HepG2 (cell line): ENCODE measurements around the gene AGAP1. TPM values are rescaled to one million over a fixed set of nuclear protein-coding genes. Genes with fewer than 3 reads are reported as not detected.

Experiments used
- ATAC-seq: fragments of 200-7000 bp; cut with Tn5 transposase; 3 replicates; pipeline ENCODE4 v1.9.1; 2020; ENCODE audit warnings: mild to moderate bottlenecking, moderate library complexity
- BruUV-seq: library from RNA; stranded (reverse); fragments of 400-500 nt; replicated peaks from 2 replicates; lab custom pipeline; 2021; lab: Mats Ljungman, UMichigan
- CTCF ChIA-PET: fragments of 300-600 bp; formaldehyde crosslinking; extraction: SDS; loops from one replicate; lab custom pipeline; 2021; ENCODE audit warnings: low total read pairs, inconsistent platforms, low intra/inter-chr PET ratio; lab: Yijun Ruan, JAX
- POLR2A ChIA-PET: fragments of 350-600 bp; sonication (Branson Sonifier 250); formaldehyde crosslinking; loops from one replicate; lab custom pipeline; 2020; ENCODE audit warnings: antibody characterized with exemption, inconsistent platforms; lab: Yijun Ruan, JAX
- DNase-seq: peaks from one replicate; pipeline ENCODE4 v3.0.0-alpha.2; 2015; ENCODE audit warnings: low spot score
- FAIRE-seq: peaks from 3 replicates; lab custom pipeline; 2011; peaks lifted over from hg19 to GRCh38; lab: Jason Lieb, UNC
- H2AFZ ChIP-seq: one replicate; pipeline ENCODE4 v1.6.1; 2011; ENCODE audit warnings: low read length, inconsistent platforms
- H3K27ac ChIP-seq: fragments of 300-600 bp; 3 replicates; pipeline ENCODE4 v1.8.0; 2011; ENCODE audit warnings: mixed run types, mild to moderate bottlenecking, mixed read lengths, low read length, inconsistent platforms; ENCODE audit not compliant: insufficient read depth; ENCODE audit errors: extremely low read length
- H3K27me3 ChIP-seq, 2 experiments: fragments of 200-600 bp in 1 of 2; 2 replicates in 1 of 2; 3 replicates in 1 of 2; pipeline versions ENCODE4 v1.6.0 to v1.8.0; 2011; ENCODE audit warnings: low read length in 2 of 2, mild to moderate bottlenecking in 2 of 2, moderate library complexity in 2 of 2, inconsistent platforms in 1 of 2; ENCODE audit not compliant: insufficient read depth in 2 of 2, control insufficient read depth in 1 of 2
- H3K36me3 ChIP-seq, 2 experiments: fragments of 200-600 bp in 1 of 2; replicated peaks in 1 of 2; 2 replicates in 1 of 2; 3 replicates in 1 of 2; pipeline versions ENCODE4 v1.5.1 to v1.8.0; 2011; ENCODE audit warnings: low read length in 2 of 2, inconsistent platforms in 1 of 2; ENCODE audit not compliant: insufficient read depth in 2 of 2, control insufficient read depth in 1 of 2
- H3K4me1 ChIP-seq: 2 replicates; pipeline ENCODE4 v1.5.1; 2012; ENCODE audit warnings: low read length, inconsistent platforms; ENCODE audit not compliant: insufficient read depth
- H3K4me2 ChIP-seq: 2 replicates; pipeline ENCODE4 v1.6.0; 2011; ENCODE audit warnings: low read depth, low read length, inconsistent platforms
- H3K4me3 ChIP-seq, 3 experiments: fragments of 200-600 bp in 1 of 3; sonication (generic), shearing (Covaris generic) in 1 of 3; replicated peaks in 1 of 3; 2 replicates each; pipeline ENCODE4 v1.5.1; 2011 to 2016; ENCODE audit warnings: low read length in 3 of 3, inconsistent platforms in 2 of 3, low read depth in 2 of 3, mild to moderate bottlenecking in 2 of 3, control low read depth in 1 of 3, mixed read lengths in 1 of 3; ENCODE audit not compliant: insufficient read depth in 1 of 3
- H3K79me2 ChIP-seq: one replicate; pipeline ENCODE4 v1.6.1; 2011; ENCODE audit warnings: low read length, inconsistent platforms; ENCODE audit not compliant: insufficient read depth
- H3K9ac ChIP-seq: 2 replicates; pipeline ENCODE4 v1.6.0; 2011; ENCODE audit warnings: mild to moderate bottlenecking, low read depth, low read length, inconsistent platforms; ENCODE audit not compliant: insufficient read depth
- H3K9me3 ChIP-seq: 2 replicates; pipeline ENCODE4 v1.5.1; 2012; ENCODE audit warnings: mild to moderate bottlenecking, low read length
- H4K20me1 ChIP-seq: 2 replicates; pipeline ENCODE4 v1.6.0; 2011; ENCODE audit warnings: inconsistent platforms, mild to moderate bottlenecking, low read length, moderate library complexity; ENCODE audit not compliant: insufficient read depth
- ARHGAP35 ChIP-seq: sonication (generic); formaldehyde crosslinking; IDR thresholded peaks from 2 replicates; pipeline ENCODE4 v1.9.0; 2022; ENCODE audit warnings: mild to moderate bottlenecking, inconsistent platforms, moderate library complexity, missing genetic modification reagents, borderline replicate concordance
- ATF1 ChIP-seq: IDR thresholded peaks from 2 replicates; pipeline ENCODE4 v1.6.1; 2016; ENCODE audit warnings: mild to moderate bottlenecking, control low read depth
- CCDC6 ChIP-seq: sonication (generic); formaldehyde crosslinking; IDR thresholded peaks from 2 replicates; pipeline ENCODE4 v1.8.1; 2022; ENCODE audit warnings: mild to moderate bottlenecking, missing genetic modification reagents, moderate library complexity
- IRF1 ChIP-seq: sonication (generic); formaldehyde crosslinking; IDR thresholded peaks from 2 replicates; pipeline ENCODE4 v1.4.0; 2020; ENCODE audit warnings: low read depth, mild to moderate bottlenecking, missing genetic modification reagents
- NCOA2 ChIP-seq: sonication (generic); formaldehyde crosslinking; IDR thresholded peaks from 2 replicates; pipeline ENCODE4 v1.8.0; 2022; ENCODE audit warnings: inconsistent platforms
- PHB2 ChIP-seq: fragments of 450-650 bp; IDR thresholded peaks from 2 replicates; pipeline ENCODE4 v1.6.1; 2018; ENCODE audit not compliant: partially characterized antibody
- RNF219 ChIP-seq: sonication (generic); formaldehyde crosslinking; IDR thresholded peaks from 2 replicates; pipeline ENCODE4 v1.5.0; 2020; ENCODE audit warnings: mild to moderate bottlenecking, missing genetic modification reagents
- RXRA ChIP-seq: sonication (generic); formaldehyde crosslinking; IDR thresholded peaks from 2 replicates; pipeline ENCODE4 v1.5.1; 2020; ENCODE audit warnings: missing genetic modification reagents
- SMAD1 ChIP-seq: sonication (generic); formaldehyde crosslinking; IDR thresholded peaks from 2 replicates; pipeline ENCODE4 v1.4.0; 2020; ENCODE audit warnings: missing genetic modification reagents, low read depth, mild to moderate bottlenecking, borderline replicate concordance
- TIGD3 ChIP-seq: sonication (generic); formaldehyde crosslinking; IDR thresholded peaks from 2 replicates; pipeline ENCODE4 v1.5.1; 2020; ENCODE audit warnings: mild to moderate bottlenecking, missing genetic modification reagents, borderline replicate concordance
- ZMYM3 ChIP-seq: sonication (generic); formaldehyde crosslinking; IDR thresholded peaks from 2 replicates; pipeline ENCODE4 v1.5.1; 2020; ENCODE audit warnings: mild to moderate bottlenecking, missing genetic modification reagents
- ZMYM4 ChIP-seq: sonication (generic); formaldehyde crosslinking; IDR thresholded peaks from 2 replicates; pipeline ENCODE4 v1.8.1; 2023; ENCODE audit warnings: mild to moderate bottlenecking, missing genetic modification reagents
- ZNF530 ChIP-seq: sonication (generic); formaldehyde crosslinking; IDR thresholded peaks from 2 replicates; pipeline ENCODE4 v1.5.0; 2020; ENCODE audit warnings: low read depth, mild to moderate bottlenecking, missing genetic modification reagents
- ZNF552 ChIP-seq: sonication (generic); formaldehyde crosslinking; IDR thresholded peaks from 2 replicates; pipeline ENCODE4 v1.9.0; 2022; ENCODE audit warnings: missing genetic modification reagents, mild to moderate bottlenecking, borderline replicate concordance
- WGBS: methylation state at CpG from one replicate; pipeline ENCODE4 v1.1.6; 2017; ENCODE audit warnings: low lambda C conversion rate; 5-methylcytosine and 5-hydroxymethylcytosine counted together
- in situ Hi-C: cut with HindIII; loops from 2 replicates; pipeline ENCODE4 v1.10.0; 2017; ENCODE audit warnings: low pct_unique_long_range_greater_than_20kb; ENCODE audit not compliant: extremely low pct_ligation_motif_present
- intact Hi-C: fragments of 100-400 bp; cut with micrococcal nuclease; formaldehyde crosslinking; loops from one replicate; pipeline ENCODE4 v1.10.0; 2022; ENCODE audit not compliant: unreplicated experiment
- polyA plus RNA-seq, 8 experiments: library from polyadenylated mRNA; depleted of rRNA in 3 of 8; stranded (reverse) in 7 of 8; unstranded in 1 of 8; fragments of >200 nt; fragmentation: Illumina TruSeq in 4 of 8; extraction: Trizol in 4 of 8; gene quantifications; 2 replicates each; pipeline versions ENCODE4 v1.2.1 to v1.2.3, GENCODE V29; 2011 to 2016; ENCODE audit warnings: low read depth in 4 of 8, missing spikeins in 1 of 8, mixed read lengths in 1 of 8; ENCODE audit not compliant: insufficient read depth in 1 of 8
- total RNA-seq, 5 experiments: library from RNA; depleted of rRNA; stranded (reverse); fragments of >200 nt; fragmentation: Illumina TruSeq; extraction: Trizol; gene quantifications; 2 replicates each; pipeline ENCODE4 v1.2.3, GENCODE V29; 2016; ENCODE audit warnings: low read depth in 1 of 5
- TF ChIP-seq, protein P1 (sequence below): sonication (generic); formaldehyde crosslinking; conservative IDR thresholded peaks from 2 replicates; pipeline ENCODE4 v1.4.0; 2020; ENCODE audit warnings: missing genetic modification reagents
- TF ChIP-seq, protein P2 (sequence below), 2 experiments: sonication (generic) in 1 of 2; formaldehyde crosslinking in 1 of 2; IDR thresholded peaks; 2 replicates each; pipeline versions ENCODE4 v1.4.0 to v1.6.1; 2018 to 2020; ENCODE audit warnings: missing genetic modification reagents in 2 of 2, borderline replicate concordance in 1 of 2, low read depth in 1 of 2, mild to moderate bottlenecking in 1 of 2, missing biosample characterization in 1 of 2

The AGAP1 gene
- total and polyA plus RNA-seq, 2 of the 13 experiments (the other 11 are each of a cell fraction or from before 2014, with no cell fraction given) = 21.2 to 32.7 TPM

GRCh38 chr2:235950473-235950809 lies 456.6 kb downstream of the AGAP1 start (continued):
- TF ChIP-seq, protein P1, sequence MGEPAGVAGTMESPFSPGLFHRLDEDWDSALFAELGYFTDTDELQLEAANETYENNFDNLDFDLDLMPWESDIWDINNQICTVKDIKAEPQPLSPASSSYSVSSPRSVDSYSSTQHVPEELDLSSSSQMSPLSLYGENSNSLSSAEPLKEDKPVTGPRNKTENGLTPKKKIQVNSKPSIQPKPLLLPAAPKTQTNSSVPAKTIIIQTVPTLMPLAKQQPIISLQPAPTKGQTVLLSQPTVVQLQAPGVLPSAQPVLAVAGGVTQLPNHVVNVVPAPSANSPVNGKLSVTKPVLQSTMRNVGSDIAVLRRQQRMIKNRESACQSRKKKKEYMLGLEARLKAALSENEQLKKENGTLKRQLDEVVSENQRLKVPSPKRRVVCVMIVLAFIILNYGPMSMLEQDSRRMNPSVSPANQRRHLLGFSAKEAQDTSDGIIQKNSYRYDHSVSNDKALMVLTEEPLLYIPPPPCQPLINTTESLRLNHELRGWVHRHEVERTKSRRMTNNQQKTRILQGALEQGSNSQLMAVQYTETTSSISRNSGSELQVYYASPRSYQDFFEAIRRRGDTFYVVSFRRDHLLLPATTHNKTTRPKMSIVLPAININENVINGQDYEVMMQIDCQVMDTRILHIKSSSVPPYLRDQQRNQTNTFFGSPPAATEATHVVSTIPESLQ (CRISPR knock-in tag) = no peak
- no peak for TF ChIP-seq ARHGAP35 (CRISPR knock-in tag)
- TF ChIP-seq TIGD3 (CRISPR knock-in tag) = no peak
- no peak for TF ChIP-seq ZMYM3 (CRISPR knock-in tag)
- no peak for TF ChIP-seq ZMYM4
- TF ChIP-seq, all 625 proteins: peak for 0

GRCh38 chr2:235951493-235951892 lies 457.6 kb downstream of the AGAP1 start:
- POLR2A ChIA-PET = no interaction called here
- intact Hi-C loops = no loop called here
- 93% methylated on average over 6 of the region's 6 CpGs for WGBS
- in situ Hi-C loops = no loop called here
- Histone ChIP-seq H3K9me3 (no peaks in the 10 kb centered on the region), H3K4me3 (no peak overlapping the region), H3K4me1 (0 out of 2 replicates have a peak, but pooled peaks cover 6% of the 10 kb centered on the region), H3K79me2 (no peaks in the 10 kb centered on the region), H2AFZ (no peak overlapping the region), H3K27me3 (no peaks in the 10 kb centered on the region), H4K20me1 (no peaks in the 10 kb centered on the region), H3K4me2 (no peak overlapping the region), H3K9ac (no peak overlapping the region), H3K36me3 (peaks cover 3 to 19% of the 10 kb centered on the region in 2 experiments; a peak in 2 of 5 replicates), H3K27ac (no peak overlapping the region)
- TF ChIP-seq IRF1 (no peak), PHB2 (no peak), ZNF530 (CRISPR knock-in tag) (no peak), ATF1 (CRISPR knock-in tag) (no peak), ZNF552 (CRISPR knock-in tag) (no peak), CCDC6 (CRISPR knock-in tag) (no peak), RXRA (CRISPR knock-in tag) (no peak), SMAD1 (CRISPR knock-in tag) (no peak), NCOA2 (CRISPR knock-in tag) (no peak), RNF219 (CRISPR knock-in tag) (no peak)
- TF ChIP-seq, protein P2, sequence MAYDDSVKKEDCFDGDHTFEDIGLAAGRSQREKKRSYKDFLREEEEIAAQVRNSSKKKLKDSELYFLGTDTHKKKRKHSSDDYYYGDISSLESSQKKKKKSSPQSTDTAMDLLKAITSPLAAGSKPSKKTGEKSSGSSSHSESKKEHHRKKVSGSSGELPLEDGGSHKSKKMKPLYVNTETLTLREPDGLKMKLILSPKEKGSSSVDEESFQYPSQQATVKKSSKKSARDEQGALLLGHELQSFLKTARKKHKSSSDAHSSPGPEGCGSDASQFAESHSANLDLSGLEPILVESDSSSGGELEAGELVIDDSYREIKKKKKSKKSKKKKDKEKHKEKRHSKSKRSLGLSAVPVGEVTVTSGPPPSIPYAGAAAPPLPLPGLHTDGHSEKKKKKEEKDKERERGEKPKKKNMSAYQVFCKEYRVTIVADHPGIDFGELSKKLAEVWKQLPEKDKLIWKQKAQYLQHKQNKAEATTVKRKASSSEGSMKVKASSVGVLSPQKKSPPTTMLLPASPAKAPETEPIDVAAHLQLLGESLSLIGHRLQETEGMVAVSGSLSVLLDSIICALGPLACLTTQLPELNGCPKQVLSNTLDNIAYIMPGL (CRISPR knock-in tag; IDR thresholded peaks at IDR 0.05; ENCODE audit: borderline replicate concordance in 1 of 2, low read depth in 1 of 2) = no peak
- no peak for DNase-seq
- BruUV-seq = no TSS peak
- no peak for FAIRE-seq
- ATAC-seq = no peak
- CTCF ChIA-PET = no interaction called here
